ENCODE measurements around the gene SCUBE2. TPM values are rescaled to one million over a fixed set of nuclear protein-coding genes. Genes with fewer than 3 reads are reported as not detected.

SCUBE2 gene
- total and polyA plus RNA-seq, 2 donors (not counting 3 experiments of a cell fraction or from before 2014, with no cell fraction given) = 0.55 to 3.5 TPM

GRCh38 chr11:8989453-8989852 lies 101.9 kb downstream of the SCUBE2 start:
- ChIA-PET POLR2A (interaction anchor here (1.2 kb wide), 1 partner anchor 14 kb away, joined by 3 read pairs; the partner anchor contains the start of gene NRIP3), CTCF (no interaction called here)
- no peak overlapping the region for H3K4me3 ChIP-seq (replicated peaks in 1 of 3; ENCODE audit: insufficient read depth in 1 of 3, low read depth in 1 of 3, low read length in 3 of 3)
- H4K20me1 ChIP-seq (replicated peaks; ENCODE audit: control insufficient read depth, extremely low read depth, insufficient read depth, low read length) = no peaks in the 10 kb centered on the region
- FAIRE-seq (no peak), DNase-seq (ENCODE audit: low read depth, low spot score) (no peak)
- TF ChIP-seq EZH2 (IDR thresholded peaks at IDR 0.05; ENCODE audit: borderline replicate concordance, low read depth, low read length, severe bottlenecking) (no peak), JUN (IDR thresholded peaks at IDR 0.05; ENCODE audit: borderline replicate concordance, insufficient read depth, insufficient read length, low read depth) (no peak), POLR2AphosphoS5 (IDR thresholded peaks at IDR 0.05; ENCODE audit: insufficient read depth, low read depth, low read length) (no peak), FOS (IDR thresholded peaks at IDR 0.05; ENCODE audit: borderline replicate concordance, insufficient read depth, low read length) (no peak), GATA2 (IDR thresholded peaks at IDR 0.05; ENCODE audit: insufficient read depth, insufficient read length, low read depth, low read length) (no peak), MYC (IDR thresholded peaks at IDR 0.05; ENCODE audit: low read depth, low read length) (no peak), CTCF (IDR thresholded peaks at IDR 0.05; ENCODE audit: extremely low read depth in 1 of 2, insufficient read depth in 1 of 2, low read depth in 1 of 2, low read length in 2 of 2) (no peak)
- H3K9me3 ChIP-seq (replicated peaks; ENCODE audit: control insufficient read depth, insufficient read depth, low read length) = no peaks in the 10 kb centered on the region
- H3K4me2 ChIP-seq (ENCODE audit: insufficient read depth, low read length) = no peak overlapping the region
- H3K9ac ChIP-seq (replicated peaks; ENCODE audit: extremely low read depth, insufficient read depth, low read length) = no peak overlapping the region
- H3K9me1 ChIP-seq (replicated peaks; ENCODE audit: control insufficient read depth, extremely low read depth, insufficient read depth, low read length) = no peaks in the 10 kb centered on the region
- no peaks in the 10 kb centered on the region for H3K79me2 ChIP-seq (ENCODE audit: control insufficient read depth, insufficient read depth, low read length)
- H3K36me3 ChIP-seq (ENCODE audit: control insufficient read depth in 2 of 2, extremely low read depth in 1 of 2, insufficient read depth in 2 of 2, low read length in 2 of 2) = no peaks in the 10 kb centered on the region
- intact Hi-C loops (cut with micrococcal nuclease) (no loop called here), dilution Hi-C loops (cut with MboI; ENCODE audit: extremely low pct_ligation_motif_present, low sequenced_read_pairs) (no loop called here)
- no TSS peak for BruUV-seq (replicated peaks)
- no peaks in the 10 kb centered on the region for H3K27me3 ChIP-seq (ENCODE audit: control insufficient read depth in 2 of 2, insufficient read depth in 2 of 2, low read length in 2 of 2)
- H3K27ac ChIP-seq (ENCODE audit: insufficient read depth, low read depth, low read length) = no peak overlapping the region
- H3K4me1 ChIP-seq (ENCODE audit: control insufficient read depth, extremely low read depth, insufficient read depth, low read length) = no peaks in the 10 kb centered on the region
- H2AFZ ChIP-seq (ENCODE audit: low read depth, low read length) = no peak overlapping the region
